ENCODE data around the gene EDNRA.

Gene EDNRA

GRCh38 chr4:147560625-147561024 is 79.7 kb downstream of the EDNRA start:
- no peak for ATAC-seq
- TF ChIP-seq ZNF70 (CRISPR knock-in tag; IDR thresholded peaks at IDR 0.05) (no peak), GLIS3 (CRISPR knock-in tag; IDR thresholded peaks at IDR 0.05) (no peak), PATZ1 (CRISPR knock-in tag; IDR thresholded peaks at IDR 0.05; ENCODE audit: borderline replicate concordance) (no peak), ISL1 (CRISPR knock-in tag; IDR thresholded peaks at IDR 0.05) (no peak), RARB (CRISPR knock-in tag; IDR thresholded peaks at IDR 0.05) (no peak), ARNTL (CRISPR knock-in tag; IDR thresholded peaks at IDR 0.05; ENCODE audit: borderline replicate concordance, low read depth) (no peak), PPARA (CRISPR knock-in tag; IDR thresholded peaks at IDR 0.05; ENCODE audit: borderline replicate concordance) (no peak)

GRCh38 chr4:147566762-147567161 is 85.9 kb downstream of the EDNRA start:
- TF ChIP-seq ZNF8 (CRISPR knock-in tag; IDR thresholded peaks at IDR 0.05) (no peak), BACH2 (CRISPR knock-in tag; IDR thresholded peaks at IDR 0.05; ENCODE audit: borderline replicate concordance) (no peak), ZFP30 (CRISPR knock-in tag; IDR thresholded peaks at IDR 0.05) (no peak), ZFP3 (CRISPR knock-in tag; IDR thresholded peaks at IDR 0.05) (no peak), GLIS3 (CRISPR knock-in tag; IDR thresholded peaks at IDR 0.05) (no peak), POU6F1 (CRISPR knock-in tag; IDR thresholded peaks at IDR 0.05; ENCODE audit: borderline replicate concordance, low read depth) (no peak), ESRRG (CRISPR knock-in tag; IDR thresholded peaks at IDR 0.05) (no peak), CSRNP3 (CRISPR knock-in tag; IDR thresholded peaks at IDR 0.05) (no peak), ZNF565 (CRISPR knock-in tag; conservative IDR thresholded peaks at IDR 0.05; ENCODE audit: low read depth) (no peak), RARB (CRISPR knock-in tag; IDR thresholded peaks at IDR 0.05) (no peak)

GRCh38 chr4:147567276-147567675 is 86.4 kb downstream of the EDNRA start:
- TF ChIP-seq ZNF70 (CRISPR knock-in tag; IDR thresholded peaks at IDR 0.05) (no peak), RARB (CRISPR knock-in tag; IDR thresholded peaks at IDR 0.05) (no peak), ESRRG (CRISPR knock-in tag; IDR thresholded peaks at IDR 0.05) (no peak), ZFP3 (CRISPR knock-in tag; IDR thresholded peaks at IDR 0.05) (no peak), TCF4 (CRISPR knock-in tag; IDR thresholded peaks at IDR 0.05; ENCODE audit: borderline replicate concordance) (no peak), PPARA (CRISPR knock-in tag; IDR thresholded peaks at IDR 0.05; ENCODE audit: borderline replicate concordance) (no peak), POU6F1 (CRISPR knock-in tag; IDR thresholded peaks at IDR 0.05; ENCODE audit: borderline replicate concordance, low read depth) (no peak), OSR1 (CRISPR knock-in tag; IDR thresholded peaks at IDR 0.05) (no peak), ISL1 (CRISPR knock-in tag; IDR thresholded peaks at IDR 0.05) (no peak), CSDC2 (CRISPR knock-in tag; IDR thresholded peaks at IDR 0.05) (no peak), CREB5 (CRISPR knock-in tag; IDR thresholded peaks at IDR 0.05; ENCODE audit: low read depth) (no peak), PATZ1 (CRISPR knock-in tag; IDR thresholded peaks at IDR 0.05; ENCODE audit: borderline replicate concordance) (no peak), SNAI2 (CRISPR knock-in tag; IDR thresholded peaks at IDR 0.05) (no peak), ZC3H10 (CRISPR knock-in tag; IDR thresholded peaks at IDR 0.05) (no peak), ARNTL (CRISPR knock-in tag; IDR thresholded peaks at IDR 0.05; ENCODE audit: borderline replicate concordance, low read depth) (no peak), ZNF8 (CRISPR knock-in tag; IDR thresholded peaks at IDR 0.05) (no peak), ZNF565 (CRISPR knock-in tag; conservative IDR thresholded peaks at IDR 0.05; ENCODE audit: low read depth) (no peak), GLIS3 (CRISPR knock-in tag; IDR thresholded peaks at IDR 0.05) (no peak), TOX (CRISPR knock-in tag; IDR thresholded peaks at IDR 0.05; ENCODE audit: borderline replicate concordance) (no peak)
- no peak for ATAC-seq

More at GRCh38 chr4:147566762-147567161, 85.9 kb downstream of the EDNRA start:
- no peak for ATAC-seq
